GM23338 (cell line): ENCODE results near the gene TFPI. TPM values are rescaled to one million over a fixed set of nuclear protein-coding genes. Genes with fewer than 3 reads are reported as not detected.

Experiments
- ATAC-seq: fragments of 200-7000 bp; cut with Tn5 transposase; 3 replicates; pipeline ENCODE4 v1.9.1; 2020
- DNase-seq: peaks from one replicate; pipeline ENCODE4 v3.0.0-alpha.2; 2015; ENCODE audit warnings: low spot score
- H2AFZ ChIP-seq: fragments of 200-600 bp; sonication (generic); 2 replicates; pipeline ENCODE4 v1.8.0; 2016; ENCODE audit warnings: antibody characterized with exemption, mild to moderate bottlenecking, moderate library complexity
- H3F3A ChIP-seq: fragments of 200-600 bp; sonication (generic); replicated peaks from 2 replicates; pipeline ENCODE4 v1.8.0; 2017; ENCODE audit warnings: antibody characterized with exemption, mixed run types, low read depth
- H3K27ac ChIP-seq: fragments of 200-600 bp; sonication (generic); 2 replicates; pipeline ENCODE4 v1.6.1; 2016; ENCODE audit warnings: low read depth
- H3K27me3 ChIP-seq: fragments of 200-600 bp; sonication (generic); 2 replicates; pipeline ENCODE4 v1.8.0; 2016; ENCODE audit warnings: mild to moderate bottlenecking, mixed run types, moderate library complexity; ENCODE audit not compliant: insufficient read depth
- H3K36me3 ChIP-seq: fragments of 200-600 bp; sonication (generic); 2 replicates; pipeline ENCODE4 v1.8.0; 2016; ENCODE audit warnings: mild to moderate bottlenecking; ENCODE audit not compliant: insufficient read depth
- H3K4me1 ChIP-seq: fragments of 200-600 bp; sonication (generic); 2 replicates; pipeline ENCODE4 v1.8.0; 2016; ENCODE audit warnings: mild to moderate bottlenecking, moderate library complexity; ENCODE audit not compliant: insufficient read depth
- H3K4me2 ChIP-seq: fragments of 200-600 bp; sonication (generic); 2 replicates; pipeline ENCODE4 v1.7.1; 2017; ENCODE audit warnings: mixed run types
- H3K4me3 ChIP-seq: fragments of 200-600 bp; sonication (generic); 2 replicates; pipeline ENCODE4 v1.6.1; 2016; ENCODE audit warnings: mixed run types
- H3K79me2 ChIP-seq: fragments of 200-600 bp; sonication (generic); replicated peaks from 2 replicates; pipeline ENCODE4 v1.8.0; 2017; ENCODE audit warnings: mild to moderate bottlenecking; ENCODE audit not compliant: insufficient read depth
- H3K9me2 ChIP-seq: fragments of 200-600 bp; sonication (generic); 2 replicates; pipeline ENCODE4 v1.8.0; 2017; ENCODE audit not compliant: insufficient read depth
- H4K20me1 ChIP-seq: fragments of 200-600 bp; sonication (generic); replicated peaks from 2 replicates; pipeline ENCODE4 v1.8.0; 2017; ENCODE audit warnings: mild to moderate bottlenecking; ENCODE audit not compliant: insufficient read depth
- H3K27ac Mint-ChIP-seq: 2 replicates; pipeline ENCODE4 v1.8.0; 2020; ENCODE audit warnings: inconsistent platforms, mild to moderate bottlenecking, moderate library complexity, mixed read lengths
- H3K27me3 Mint-ChIP-seq: 3 replicates; pipeline ENCODE4 v1.8.0; 2022; ENCODE audit warnings: low read depth, mild to moderate bottlenecking, moderate library complexity, mixed read lengths, inconsistent platforms; ENCODE audit not compliant: insufficient read depth, poor library complexity
- H3K36me3 Mint-ChIP-seq: 3 replicates; pipeline ENCODE4 v1.8.0; 2021; ENCODE audit warnings: low read depth, mild to moderate bottlenecking, inconsistent platforms, moderate library complexity, mixed read lengths
- H3K4me1 Mint-ChIP-seq: 3 replicates; pipeline ENCODE4 v1.8.0; 2020; ENCODE audit warnings: mild to moderate bottlenecking, inconsistent platforms, mixed read lengths
- H3K4me3 Mint-ChIP-seq: 3 replicates; pipeline ENCODE4 v1.8.0; 2021; ENCODE audit warnings: moderate library complexity, mild to moderate bottlenecking, inconsistent platforms, mixed read lengths
- H3K9me3 Mint-ChIP-seq: 3 replicates; pipeline ENCODE4 v1.8.0; 2020; ENCODE audit warnings: moderate library complexity, mild to moderate bottlenecking, inconsistent platforms, mixed read lengths
- CREB1 ChIP-seq: fragments of 250-450 bp; sonication (Bioruptor Pico); IDR thresholded peaks from 2 replicates; pipeline ENCODE4 v1.5.0; 2020; ENCODE audit warnings: low read depth, mild to moderate bottlenecking, moderate library complexity
- CTCF ChIP-seq, 2 experiments: fragments of 200-600 bp in 1 of 2; sonication (generic) in 1 of 2; conservative IDR thresholded peaks; 2 replicates each; pipeline versions ENCODE4 v1.5.1 to v1.6.1; 2016 to 2017; ENCODE audit warnings: antibody characterized with exemption in 2 of 2, low read depth in 2 of 2, mild to moderate bottlenecking in 2 of 2, moderate library complexity in 1 of 2
- ETS1 ChIP-seq: IDR thresholded peaks from 2 replicates; pipeline ENCODE4 v1.6.1; 2016; ENCODE audit warnings: antibody characterized with exemption
- EZH2 ChIP-seq: fragments of 200-600 bp; sonication (generic); IDR thresholded peaks from one replicate; pipeline ENCODE4 v1.8.0; 2017; ENCODE audit warnings: antibody characterized with exemption, mild to moderate bottlenecking, low read depth; ENCODE audit not compliant: unreplicated experiment
- EZH2phosphoT487 ChIP-seq: fragments of 200-600 bp; sonication (generic); IDR thresholded peaks from one replicate; pipeline ENCODE4 v1.8.1; 2018; ENCODE audit warnings: antibody characterized with exemption; ENCODE audit not compliant: unreplicated experiment
- JUNB ChIP-seq: IDR thresholded peaks from one replicate; pipeline ENCODE4 v1.6.1; 2016; ENCODE audit warnings: antibody characterized with exemption; ENCODE audit not compliant: unreplicated experiment
- NANOG ChIP-seq: IDR thresholded peaks from 2 replicates; pipeline ENCODE4 v1.6.1; 2016; ENCODE audit warnings: antibody characterized with exemption, borderline replicate concordance
- POLR2AphosphoS5 ChIP-seq: IDR thresholded peaks from 2 replicates; pipeline ENCODE4 v1.6.1; 2016; ENCODE audit warnings: antibody characterized with exemption, low read depth
- REST ChIP-seq: IDR thresholded peaks from one replicate; pipeline ENCODE4 v1.6.1; 2018; ENCODE audit warnings: antibody characterized with exemption; ENCODE audit not compliant: unreplicated experiment
- STAT1 ChIP-seq: IDR thresholded peaks from one replicate; pipeline ENCODE4 v1.6.1; 2016; ENCODE audit warnings: antibody characterized with exemption; ENCODE audit not compliant: unreplicated experiment
- ZNF114 ChIP-seq: fragments of 250-450 bp; sonication (Bioruptor Pico); IDR thresholded peaks from 2 replicates; pipeline ENCODE4 v1.5.0; 2020; ENCODE audit warnings: mild to moderate bottlenecking, moderate library complexity
- ZNF331 ChIP-seq: fragments of 250-450 bp; sonication (Bioruptor Pico); IDR thresholded peaks from 2 replicates; pipeline ENCODE4 v1.5.0; 2020; ENCODE audit warnings: low read depth, mild to moderate bottlenecking, moderate library complexity
- ZNF462 ChIP-seq: fragments of 250-450 bp; sonication (Bioruptor Pico); IDR thresholded peaks from 2 replicates; pipeline ENCODE4 v1.5.0; 2020; ENCODE audit warnings: mild to moderate bottlenecking, moderate library complexity
- polyA plus RNA-seq: library from polyadenylated mRNA; unstranded; fragments of >200 nt; fragmentation: Nextera tagmentation; extraction: Ambion mirVana; gene quantifications from 2 replicates; pipeline ENCODE4 v1.2.1, GENCODE V29; 2016
- total RNA-seq: library from RNA; depleted of rRNA; stranded (reverse); fragments of >200 nt; shearing (Covaris generic); gene quantifications from 2 replicates; pipeline ENCODE4 v1.2.3, GENCODE V29; 2014

The TFPI gene
- total and polyA plus RNA-seq, 2 experiments from 2014 or later = 1.8 to 1.9 TPM

- Mint-ChIP-seq H3K27ac (no peak overlapping the region), H3K4me1 (peaks cover 20% of the 10 kb centered on the region), H3K27me3 (no peaks in the 10 kb centered on the region), H3K9me3 (no peaks in the 10 kb centered on the region), H3K36me3 (no peaks in the 10 kb centered on the region), H3K4me3 (no peak overlapping the region)
- ATAC-seq = no peak
- no peak overlapping the region for H2AFZ ChIP-seq
- no peaks in the 10 kb centered on the region for H3K36me3 ChIP-seq
- TF ChIP-seq CTCF (conservative IDR thresholded peaks at IDR 0.05; ENCODE audit: low read depth in 2 of 2) (no peak), EZH2 (no peak), EZH2phosphoT487 (no peak), JUNB (no peak), ZNF462 (CRISPR knock-in tag) (no peak), ZNF114 (CRISPR knock-in tag) (no peak), CREB1 (CRISPR knock-in tag) (no peak), ZNF331 (CRISPR knock-in tag) (no peak), REST (no peak), POLR2AphosphoS5 (no peak), ETS1 (no peak), NANOG (no peak), STAT1 (no peak)
- H3F3A ChIP-seq = no peaks in the 10 kb centered on the region
- no peak overlapping the region for H3K4me2 ChIP-seq
- no peaks in the 10 kb centered on the region for H3K27me3 ChIP-seq
- H3K4me1 ChIP-seq = peaks cover 21% of the 10 kb centered on the region
- H3K4me3 ChIP-seq = no peak overlapping the region
- no peak for DNase-seq
- H3K9me2 ChIP-seq = no peaks in the 10 kb centered on the region
- no peak overlapping the region for H3K27ac ChIP-seq
- no peaks in the 10 kb centered on the region for H3K79me2 ChIP-seq
- no peaks in the 10 kb centered on the region for H4K20me1 ChIP-seq
Observed at GRCh38 chr2:187545238-187545751, 8.9 kb downstream of the TFPI start.
